Fibroblast of the aortic adventitia (primary cell): Measurements from ENCODE around the gene MANEAL. TPM values are rescaled to one million over a fixed set of nuclear protein-coding genes. Genes with fewer than 3 reads are reported as not detected.

Source experiments
- DNase-seq: peaks from one replicate; pipeline ENCODE4 v3.0.0-alpha.2; 2010; ENCODE audit warnings: low read depth
- H3K4me3 ChIP-seq: 2 replicates; pipeline ENCODE4 v1.5.1; 2011; ENCODE audit warnings: low read depth, mild to moderate bottlenecking, control low read depth, low read length, moderate library complexity
- CTCF ChIP-seq: IDR thresholded peaks from 2 replicates; pipeline ENCODE4 v1.5.1; 2011; ENCODE audit warnings: mild to moderate bottlenecking, low read length, control low read depth, inconsistent platforms; ENCODE audit not compliant: insufficient read depth
- total RNA-seq: library from RNA; depleted of rRNA; stranded (reverse); fragments of >200 nt; gene quantifications from 2 replicates; pipeline ENCODE4 v1.2.3, GENCODE V29; 2012; ENCODE audit warnings: low replicate concordance

MANEAL gene
- total RNA-seq, 1 donor: 0.99 TPM

DNA sequence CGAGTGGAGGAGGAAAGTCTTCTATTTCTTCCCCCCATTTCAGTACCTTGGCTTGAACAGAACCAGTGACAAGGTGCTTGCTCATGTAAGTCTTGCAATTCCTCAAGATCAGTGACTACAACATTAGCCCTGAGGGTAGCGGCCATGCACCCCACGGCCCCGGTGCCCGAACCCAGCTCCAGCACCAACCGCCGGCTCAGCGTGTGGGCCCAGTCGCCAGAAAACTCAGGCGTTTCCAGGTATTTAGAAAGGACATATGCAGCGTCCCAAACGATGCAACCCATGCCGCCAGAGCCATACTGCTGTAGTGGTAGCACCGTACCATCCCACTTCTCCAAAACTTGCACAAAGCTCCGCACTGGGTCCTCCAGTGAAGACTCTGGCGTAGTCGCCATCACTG is 11.2 kb upstream of the MANEAL start:
- no peak for DNase-seq
- no peak overlapping the region for H3K4me3 ChIP-seq
- no peak for TF ChIP-seq CTCF

DNA sequence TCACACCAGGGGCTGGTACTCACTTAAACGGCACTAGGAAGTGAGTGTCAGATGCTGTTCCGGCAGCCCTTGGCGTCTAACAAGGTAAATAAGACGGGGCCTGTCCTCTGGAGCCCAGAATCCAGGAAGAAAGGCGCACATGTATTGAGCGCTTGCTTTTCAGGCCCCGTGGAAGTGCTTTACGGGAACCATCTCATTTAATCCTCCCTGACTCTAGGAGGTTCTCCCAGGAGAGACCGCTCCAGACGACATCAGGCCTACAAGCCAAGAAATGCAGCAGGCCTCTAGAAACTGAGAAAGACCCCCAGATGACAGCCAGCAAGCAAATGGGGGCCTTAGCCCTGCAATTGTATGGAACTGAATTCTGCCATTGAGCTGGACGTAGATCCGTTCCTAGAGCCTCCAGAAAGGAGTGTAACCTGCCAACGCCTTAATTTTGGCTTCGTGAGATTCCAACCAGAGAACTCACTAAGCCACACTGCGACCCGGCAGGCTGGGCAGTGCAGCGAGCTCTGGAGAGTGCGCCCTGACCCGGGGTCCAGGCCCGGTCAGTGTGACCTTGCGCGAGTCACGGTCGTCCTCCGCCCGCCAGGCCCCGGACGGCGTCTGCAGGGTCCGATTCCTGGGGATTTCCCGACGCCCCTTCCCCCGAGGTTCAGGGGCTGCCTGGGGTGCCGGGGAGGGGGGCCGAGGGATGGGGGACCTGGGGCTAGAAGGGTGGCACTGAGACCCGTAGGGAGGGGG is 532 bp upstream of the MANEAL start:
- TF ChIP-seq CTCF: no peak
- H3K4me3 ChIP-seq: no peak overlapping the region
- DNase-seq: no peak

DNA sequence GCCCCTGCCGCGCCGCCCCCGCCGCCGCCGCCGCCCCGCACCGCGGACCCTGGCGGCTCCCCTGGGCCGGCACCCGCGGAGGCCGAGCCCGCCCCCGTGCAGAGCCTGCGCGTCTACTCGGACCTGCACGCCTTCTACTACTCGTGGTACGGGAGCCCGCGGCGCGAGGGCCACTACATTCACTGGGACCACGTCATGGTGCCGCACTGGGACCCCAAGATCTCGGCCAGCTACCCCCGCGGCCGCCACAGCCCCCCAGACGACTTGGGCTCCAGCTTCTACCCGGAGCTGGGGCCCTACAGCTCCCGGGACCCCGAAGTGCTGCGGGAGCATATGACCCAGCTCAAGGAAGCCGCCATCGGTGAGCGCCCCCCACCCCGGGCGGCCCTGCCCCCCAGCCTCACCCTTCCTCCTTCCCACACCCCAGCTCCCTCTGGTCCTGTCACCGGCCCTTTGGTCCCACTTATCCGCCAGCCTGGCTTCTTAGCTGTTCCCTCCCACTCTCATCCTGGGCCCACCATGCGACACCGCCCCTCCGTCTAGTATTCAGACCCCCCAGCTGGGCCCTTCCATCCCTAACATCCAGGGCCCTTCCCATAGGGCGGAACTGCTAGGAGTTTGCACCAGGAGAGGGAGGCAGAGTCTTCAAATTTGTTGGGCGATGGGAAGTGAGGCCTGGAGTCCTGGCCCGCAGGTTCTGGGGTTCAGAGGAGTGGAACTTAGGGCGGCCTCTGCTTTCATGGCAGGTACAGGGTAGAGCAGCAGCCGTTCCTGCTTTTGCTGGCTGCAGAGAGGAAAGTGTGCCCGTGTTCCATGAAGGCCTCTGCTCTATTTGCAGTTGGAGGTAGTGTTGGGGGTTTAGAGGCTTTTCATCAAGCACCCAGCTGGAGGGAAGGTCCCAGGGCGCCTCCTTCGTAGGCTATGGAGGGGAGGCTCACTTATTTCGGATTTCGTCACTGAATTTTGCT is 1.0 kb downstream of the MANEAL start:
- TF ChIP-seq CTCF: no peak
- peak overlapping the region; percentile 33 for H3K4me3 ChIP-seq
- no peak for DNase-seq

- DNase-seq: peak; percentile 40
These were observed 1.9 kb downstream of the MANEAL start for GRCh38 chr1:37795340-37796125.

DNA sequence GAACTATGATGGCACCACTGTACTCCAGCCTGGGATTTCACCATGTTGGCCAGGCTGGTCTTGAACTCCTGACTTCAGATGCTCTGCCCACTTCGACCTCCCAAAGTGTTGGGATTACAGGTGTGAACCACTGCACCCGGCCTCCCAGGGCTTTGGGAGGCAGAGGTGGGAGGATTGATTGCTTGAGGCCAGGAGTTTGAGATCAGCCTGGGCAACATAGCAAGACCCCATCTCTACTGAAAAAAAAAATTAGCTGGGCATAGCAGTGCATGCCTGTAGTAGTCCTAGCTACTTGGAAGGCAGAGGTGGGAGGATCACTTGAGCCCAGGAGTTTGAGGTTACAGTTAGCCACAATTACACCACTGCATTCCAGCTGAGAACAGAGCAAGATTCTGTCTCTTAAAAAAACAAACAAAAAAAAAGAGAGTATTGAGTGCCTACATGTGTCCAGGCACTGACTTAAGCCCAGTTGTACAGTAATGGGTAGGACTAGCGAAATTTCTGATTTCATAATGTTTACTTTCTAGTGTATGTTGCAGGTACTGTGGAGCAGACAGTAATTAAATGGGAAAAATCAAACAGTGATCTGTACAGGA is 4.2 kb downstream of the MANEAL start:
- no peak overlapping the region for H3K4me3 ChIP-seq
- DNase-seq: peak; percentile 30
- no peak for TF ChIP-seq CTCF

More at GRCh38 chr1:37795340-37796125, 1.9 kb downstream of the MANEAL start:
- TF ChIP-seq CTCF: no peak
- H3K4me3 ChIP-seq: no peak overlapping the region

- TF ChIP-seq CTCF: no peak
- DNase-seq: no peak
- no peak overlapping the region for H3K4me3 ChIP-seq
These were observed 8.8 kb downstream of the MANEAL start for GRCh38 chr1:37802439-37802838.
